GM12801 (cell line): ENCODE measurements around the gene ECHDC3.

Source experiments
- CTCF ChIP-seq: IDR thresholded peaks from one replicate; pipeline ENCODE4 v1.5.1; 2011; ENCODE audit warnings: control low read depth; ENCODE audit not compliant: insufficient read length; ENCODE audit errors: extremely low read depth

The ECHDC3 gene

GRCh38 chr10:11712744-11713143 is 29.4 kb upstream of the ECHDC3 start:
- no peak for TF ChIP-seq CTCF

GRCh38 chr10:11713186-11713743 is 28.9 kb upstream of the ECHDC3 start:
- TF ChIP-seq CTCF: no peak

GRCh38 chr10:11713963-11714362 is 28.2 kb upstream of the ECHDC3 start:
- TF ChIP-seq CTCF: no peak

GRCh38 chr10:11714750-11715365 is 27.3 kb upstream of the ECHDC3 start:
- TF ChIP-seq CTCF: no peak

- TF ChIP-seq CTCF: no peak
Measured at GRCh38 chr10:11715815-11716494, 26.2 kb upstream of the ECHDC3 start.

- no peak for TF ChIP-seq CTCF
Measured at GRCh38 chr10:11716686-11717085, 25.5 kb upstream of the ECHDC3 start.

- TF ChIP-seq CTCF: no peak
Measured at GRCh38 chr10:11719496-11720259, 22.5 kb upstream of the ECHDC3 start.
